GM19452 (cell line): ENCODE results near the gene PIGQ.

Experiments used
- ATAC-seq: cut with Tn5 transposase; IDR thresholded peaks from one replicate; pipeline ENCODE4 v1.9.1; 2021; ENCODE audit not compliant: unreplicated experiment

The PIGQ gene

GRCh38 chr16:533391-534123, 36.2 kb upstream of the PIGQ start:
- ATAC-seq, result no peak

DNA sequence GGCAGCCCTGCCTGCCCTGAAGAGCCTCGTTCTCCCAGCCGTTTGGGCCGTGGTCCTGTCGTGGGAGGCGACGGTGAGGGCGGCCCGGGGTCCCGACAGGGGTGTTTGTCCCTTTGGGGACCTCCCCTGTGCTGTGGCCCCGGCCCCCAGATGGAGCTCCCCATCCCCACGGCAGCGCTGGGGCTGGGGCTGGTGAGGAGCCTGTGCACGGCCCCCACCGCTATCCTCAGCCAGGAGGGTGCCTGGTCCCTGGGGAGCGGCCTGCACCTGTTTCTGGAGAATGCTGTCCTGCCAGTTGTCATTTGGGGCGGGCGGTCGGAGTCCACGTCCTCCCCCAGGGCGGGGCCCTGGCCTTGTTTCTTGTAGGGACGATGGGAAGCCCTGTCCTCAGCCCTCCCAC, 35.6 kb upstream of the PIGQ start:
- ATAC-seq, result no peak

DNA sequence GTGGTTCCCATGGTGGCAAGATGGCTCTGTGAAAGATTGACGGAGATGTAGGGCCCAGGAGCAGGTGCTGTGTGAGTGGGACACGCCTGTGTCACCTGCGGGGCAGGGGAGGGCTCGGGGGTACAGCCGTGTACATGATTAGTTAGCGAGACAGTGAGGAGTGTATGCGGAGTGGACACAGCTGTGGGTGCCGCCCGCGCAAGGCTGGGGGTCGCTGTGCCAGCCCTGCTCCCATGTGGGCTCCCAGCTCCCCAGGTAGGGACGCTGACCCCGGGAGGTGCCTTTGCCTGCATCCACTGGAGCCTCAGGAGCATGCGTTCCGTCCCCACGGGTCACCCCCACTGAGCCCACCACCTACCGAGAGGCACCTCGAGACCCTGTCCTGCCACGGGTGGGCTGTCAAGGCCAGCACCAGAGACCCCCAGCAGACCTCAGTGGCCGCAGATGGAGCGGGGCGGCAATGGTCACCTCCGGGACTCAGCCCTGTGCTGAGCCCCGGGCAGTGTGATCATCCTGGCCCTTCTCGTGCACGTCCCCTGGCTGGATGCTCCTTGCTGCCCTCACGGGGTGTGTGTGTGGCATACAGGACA, 34.8 kb upstream of the PIGQ start:
- ATAC-seq, result no peak

GRCh38 chr16:535446-536405, 34.0 kb upstream of the PIGQ start:
- ATAC-seq, result no peak

DNA sequence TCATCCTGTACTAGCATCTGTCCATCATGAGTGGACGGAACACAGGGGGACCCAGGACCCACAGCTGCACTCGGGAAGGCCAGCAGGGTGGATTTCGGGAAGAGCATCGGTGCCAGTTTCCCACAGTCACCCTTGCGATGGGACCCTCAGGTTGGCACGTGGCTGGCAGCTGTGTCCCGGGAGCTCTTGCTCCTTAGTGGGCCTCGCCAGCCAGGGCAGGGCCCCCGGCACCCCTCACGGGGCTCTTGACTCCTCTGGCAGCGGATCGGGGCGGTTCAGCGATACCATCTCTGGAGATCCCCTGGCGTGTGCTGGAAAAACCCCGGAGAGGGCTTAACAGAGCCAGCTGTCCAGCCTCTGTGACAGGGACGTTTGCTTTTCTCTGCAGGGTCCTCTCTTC, 33.0 kb upstream of the PIGQ start:
- ATAC-seq, result no peak

- no peak for ATAC-seq
These were observed 32.1 kb upstream of the PIGQ start for GRCh38 chr16:537415-538335.

GRCh38 chr16:539901-540530, 29.8 kb upstream of the PIGQ start:
- ATAC-seq, result no peak

DNA sequence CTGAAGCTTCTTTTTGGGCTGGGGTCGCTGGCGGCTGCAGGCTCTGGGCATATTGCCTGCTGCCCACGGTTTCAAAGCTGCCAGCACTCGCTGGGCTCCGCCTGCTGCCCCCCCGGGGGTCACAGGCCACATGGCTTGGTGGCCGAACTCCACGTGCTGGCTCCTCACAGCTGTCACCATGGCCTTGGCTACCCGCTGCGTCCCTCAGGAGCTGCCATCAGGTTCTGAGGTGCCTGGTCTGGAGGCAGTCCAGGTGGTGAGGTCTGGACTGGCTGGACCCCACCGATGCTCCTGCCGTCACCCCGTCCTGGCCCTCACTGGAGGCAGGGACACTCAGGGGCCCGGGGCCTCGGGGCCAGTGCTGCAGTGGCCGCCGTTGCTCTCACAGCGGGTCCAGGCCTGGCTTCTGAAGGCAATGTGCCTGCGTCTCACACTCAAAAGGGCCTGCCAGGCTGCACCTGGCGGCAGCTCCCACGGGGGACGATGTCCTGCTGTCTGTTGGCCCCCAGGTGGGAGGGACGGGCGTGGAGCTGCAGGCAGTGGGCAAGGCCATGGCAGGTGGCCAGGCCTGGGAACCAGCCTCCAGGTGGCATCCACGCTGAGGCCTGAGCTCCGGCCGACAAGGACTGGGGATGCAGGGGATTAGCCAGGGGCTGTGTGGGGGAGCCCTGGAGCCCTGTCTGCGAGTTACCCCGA, 29.0 kb upstream of the PIGQ start:
- ATAC-seq, result no peak

GRCh38 chr16:543301-544164, 26.2 kb upstream of the PIGQ start:
- no peak for ATAC-seq

GRCh38 chr16:544517-544916, 25.3 kb upstream of the PIGQ start:
- no peak for ATAC-seq

DNA sequence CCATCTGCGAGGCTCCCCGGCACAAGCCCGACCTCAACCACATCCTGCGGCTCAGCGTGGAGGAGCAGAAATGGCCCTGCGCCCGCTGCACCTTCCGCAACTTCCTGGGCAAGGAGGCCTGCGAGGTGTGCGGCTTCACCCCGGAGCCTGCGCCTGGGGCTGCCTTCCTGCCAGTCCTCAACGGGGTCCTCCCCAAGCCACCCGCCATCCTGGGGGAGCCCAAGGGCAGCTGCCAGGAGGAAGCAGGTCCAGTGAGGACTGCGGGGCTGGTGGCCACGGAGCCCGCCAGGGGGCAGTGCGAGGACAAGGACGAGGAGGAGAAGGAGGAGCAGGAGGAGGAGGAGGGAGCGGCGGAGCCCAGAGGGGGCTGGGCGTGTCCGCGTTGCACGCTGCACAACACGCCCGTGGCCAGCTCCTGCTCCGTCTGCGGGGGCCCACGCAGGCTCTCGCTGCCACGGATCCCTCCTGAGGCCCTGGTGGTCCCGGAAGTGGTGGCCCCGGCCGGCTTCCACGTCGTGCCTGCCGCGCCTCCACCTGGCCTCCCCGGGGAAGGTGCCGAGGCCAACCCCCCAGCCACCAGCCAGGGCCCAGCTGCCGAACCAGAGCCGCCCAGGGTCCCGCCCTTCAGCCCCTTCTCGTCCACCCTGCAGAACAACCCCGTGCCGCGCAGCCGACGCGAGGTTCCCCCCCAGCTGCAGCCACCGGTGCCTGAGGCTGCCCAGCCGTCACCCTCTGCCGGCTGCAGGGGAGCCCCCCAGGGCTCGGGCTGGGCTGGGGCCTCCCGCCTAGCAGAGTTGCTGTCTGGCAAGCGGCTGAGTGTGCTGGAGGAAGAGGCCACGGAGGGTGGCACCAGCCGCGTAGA, 22.6 kb upstream of the PIGQ start:
- no peak for ATAC-seq

GRCh38 chr16:548586-548985, 21.2 kb upstream of the PIGQ start:
- ATAC-seq, result no peak

GRCh38 chr16:549544-550263, 20.1 kb upstream of the PIGQ start:
- ATAC-seq, result no peak

- no peak for ATAC-seq
These were observed 18.6 kb upstream of the PIGQ start for GRCh38 chr16:551210-551609.

GRCh38 chr16:552171-552570, 17.6 kb upstream of the PIGQ start:
- ATAC-seq, result no peak

DNA sequence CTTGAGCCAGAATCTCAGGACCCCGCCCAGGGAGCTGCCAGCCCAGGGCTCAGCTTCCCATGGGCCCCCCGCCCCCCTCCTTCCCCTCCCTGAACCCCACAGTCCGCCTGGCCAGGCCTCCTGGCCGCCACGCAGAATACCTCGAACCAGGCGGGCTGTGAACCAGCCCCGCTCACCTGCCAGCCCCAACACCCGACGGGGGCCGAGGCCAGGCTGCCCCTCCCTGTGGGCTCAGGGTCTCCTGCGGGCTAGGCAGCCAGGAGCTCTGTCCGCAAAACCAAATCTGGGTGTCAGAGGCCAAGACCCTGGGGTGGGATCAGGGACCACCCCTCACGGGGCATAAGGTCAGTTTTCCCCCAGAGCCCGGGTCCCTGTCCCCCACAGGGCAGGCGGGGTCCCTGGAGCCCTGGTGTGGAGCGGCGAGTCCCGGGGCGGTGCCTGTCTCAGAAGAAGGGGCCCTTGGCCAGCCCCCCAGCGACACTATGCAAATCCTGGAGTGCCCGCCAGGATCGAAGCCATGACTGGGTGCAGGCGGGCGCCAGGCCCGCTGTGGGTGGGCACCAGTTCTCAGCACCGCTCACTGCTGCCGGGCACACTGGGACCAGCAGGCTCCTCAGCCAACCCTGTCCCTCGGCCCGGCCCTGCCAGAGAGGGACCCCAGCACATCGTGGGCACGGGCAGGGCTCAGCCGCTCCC, 16.0 kb upstream of the PIGQ start:
- ATAC-seq, result no peak

GRCh38 chr16:554297-554621, 15.5 kb upstream of the PIGQ start:
- ATAC-seq, result no peak
